ENCODE results near the gene CYB561D1. TPM values are rescaled to one million over a fixed set of nuclear protein-coding genes. Genes with fewer than 3 reads are reported as not detected.

Gene CYB561D1
- total RNA-seq, 1 experiment from 2014 or later: 5.7 TPM

- BruUV-seq (replicated peaks): no TSS peak
- H3K9me3 ChIP-seq (ENCODE audit: low read depth, low read length, poor library complexity, severe bottlenecking): no peaks in the 10 kb centered on the region
- peaks cover 5% of the 10 kb centered on the region for H3K36me3 ChIP-seq (ENCODE audit: insufficient read depth, low read length, poor library complexity, severe bottlenecking)
- intact Hi-C loops (cut with micrococcal nuclease; ENCODE audit: unreplicated experiment): loop anchor here (2.0 kb wide), 1 partner anchor 34 kb away; no protein-coding TSS in a partner anchor
- H3K27me3 ChIP-seq (replicated peaks; ENCODE audit: insufficient read depth, low read depth, low read length, poor library complexity): no peaks in the 10 kb centered on the region
- H3K4me3 ChIP-seq (ENCODE audit: low read depth, low read length, poor library complexity, severe bottlenecking): no peak overlapping the region
- DNase-seq (ENCODE audit: low spot score): no peak
- H3K4me1 ChIP-seq (ENCODE audit: insufficient read depth, low read length, poor library complexity, severe bottlenecking): no peaks in the 10 kb centered on the region
- TF ChIP-seq CTCF (conservative IDR thresholded peaks at IDR 0.05; ENCODE audit: low read depth, low read length): no peak
- no peak for TF ChIP-seq EZH2 (IDR thresholded peaks at IDR 0.05; ENCODE audit: borderline replicate concordance, low read depth, low read length, poor library complexity, severe bottlenecking)
- H3K27ac ChIP-seq (ENCODE audit: low read depth, low read length, poor library complexity, severe bottlenecking): no peak overlapping the region
- ChIA-PET POLR2A (ENCODE audit: low non-redundant PET) (no interaction called here), CTCF (interaction anchor here (0.9 kb wide), 1 partner anchor 8 kb away, joined by 3 read pairs; no protein-coding TSS in a partner anchor)
Observed at GRCh38 chr1:109499081-109499480, 5.2 kb downstream of the CYB561D1 start.

GRCh38 chr1:109499661-109500536, 6.0 kb downstream of the CYB561D1 start:
- CTCF ChIA-PET: interaction anchor here (0.7 to 1.0 kb wide), 3 partner anchors 9 to 33 kb away, joined by 3 to 5 read pairs (median 5); no protein-coding TSS in a partner anchor
- intact Hi-C loops (cut with micrococcal nuclease; ENCODE audit: unreplicated experiment): loop anchor here (2.0 kb wide), 1 partner anchor 33 kb away; no protein-coding TSS in a partner anchor
- Histone ChIP-seq H3K4me1 (ENCODE audit: insufficient read depth, low read length, poor library complexity, severe bottlenecking) (no peaks in the 10 kb centered on the region), H3K27me3 (replicated peaks; ENCODE audit: insufficient read depth, low read depth, low read length, poor library complexity) (no peaks in the 10 kb centered on the region), H3K36me3 (ENCODE audit: insufficient read depth, low read length, poor library complexity, severe bottlenecking) (peaks cover 5% of the 10 kb centered on the region), H3K9me3 (ENCODE audit: low read depth, low read length, poor library complexity, severe bottlenecking) (no peaks in the 10 kb centered on the region), H3K4me3 (ENCODE audit: low read depth, low read length, poor library complexity, severe bottlenecking) (no peak overlapping the region), H3K27ac (ENCODE audit: low read depth, low read length, poor library complexity, severe bottlenecking) (no peak overlapping the region)
- TF ChIP-seq EZH2 (IDR thresholded peaks at IDR 0.05; ENCODE audit: borderline replicate concordance, low read depth, low read length, poor library complexity, severe bottlenecking): no peak
- TF ChIP-seq CTCF (conservative IDR thresholded peaks at IDR 0.05; ENCODE audit: low read depth, low read length): peak; percentile 60
- POLR2A ChIA-PET (ENCODE audit: low non-redundant PET): no interaction called here
- no TSS peak for BruUV-seq (replicated peaks)
- DNase-seq (ENCODE audit: low spot score): peak; percentile 44

GRCh38 chr1:109500941-109501381, 7.1 kb downstream of the CYB561D1 start:
- CTCF ChIA-PET: no interaction called here
- intact Hi-C loops (cut with micrococcal nuclease; ENCODE audit: unreplicated experiment): no loop called here
- POLR2A ChIA-PET (ENCODE audit: low non-redundant PET): no interaction called here

More at GRCh38 chr1:109500941-109501381, 7.1 kb downstream of the CYB561D1 start:
- no peaks in the 10 kb centered on the region for H3K9me3 ChIP-seq (ENCODE audit: low read depth, low read length, poor library complexity, severe bottlenecking)
- H3K4me3 ChIP-seq (ENCODE audit: low read depth, low read length, poor library complexity, severe bottlenecking): no peak overlapping the region
- BruUV-seq (replicated peaks): no TSS peak
- peaks cover 2% of the 10 kb centered on the region for H3K36me3 ChIP-seq (ENCODE audit: insufficient read depth, low read length, poor library complexity, severe bottlenecking)
- H3K27me3 ChIP-seq (replicated peaks; ENCODE audit: insufficient read depth, low read depth, low read length, poor library complexity): no peaks in the 10 kb centered on the region
- no peak for DNase-seq (ENCODE audit: low spot score)
- no peaks in the 10 kb centered on the region for H3K4me1 ChIP-seq (ENCODE audit: insufficient read depth, low read length, poor library complexity, severe bottlenecking)
- TF ChIP-seq CTCF (conservative IDR thresholded peaks at IDR 0.05; ENCODE audit: low read depth, low read length) (no peak), EZH2 (IDR thresholded peaks at IDR 0.05; ENCODE audit: borderline replicate concordance, low read depth, low read length, poor library complexity, severe bottlenecking) (no peak)
- H3K27ac ChIP-seq (ENCODE audit: low read depth, low read length, poor library complexity, severe bottlenecking): no peak overlapping the region
